Esophagus squamous epithelium (tissue), 4 donors: ENCODE measurements around the gene PSME3.
"Not testable (repeated sequence)": the region's sequence is repeated elsewhere in the genome, so short reads cannot be mapped to it uniquely, and the experiment has no call there.

Experiments used
- POLR2A ChIP-seq, 4 donors: fragments of 450-650 bp; IDR thresholded peaks; one replicate each; pipeline ENCODE4 v1.6.1; 2017; ENCODE audit warnings: antibody characterized with exemption in 4 of 4, mild to moderate bottlenecking in 4 of 4, moderate library complexity in 3 of 4
- TF ChIP-seq, protein P1 (sequence below), 6 experiments: fragments of 450-650 bp in 4 of 6; fragments of 200-600 bp in 2 of 6; sonication (generic) in 2 of 6; IDR thresholded peaks; one replicate each; pipeline ENCODE4 v1.5.1; 2016 to 2019; ENCODE audit warnings: antibody characterized with exemption in 6 of 6, mild to moderate bottlenecking in 4 of 6, moderate library complexity in 4 of 6

DNA sequence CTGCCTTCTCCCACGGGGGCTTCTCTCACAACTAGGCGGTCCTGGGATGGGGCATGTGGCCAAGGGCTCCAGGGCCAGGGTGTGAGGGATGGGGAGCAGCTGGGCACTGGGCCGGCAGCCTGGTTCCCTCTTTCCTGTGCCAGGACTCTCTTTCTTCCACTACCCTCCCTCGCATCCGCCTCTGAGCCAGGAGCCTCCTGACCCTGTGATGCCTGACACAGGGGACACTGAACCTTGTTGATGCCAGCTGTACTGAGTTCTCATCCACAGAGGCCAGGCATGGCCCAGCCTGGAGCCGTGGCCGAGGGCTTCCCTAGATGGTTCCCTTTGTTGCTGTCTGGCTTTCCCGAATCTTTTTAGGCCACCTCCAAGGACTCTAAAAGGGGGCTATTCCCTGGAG lies 23.3 kb downstream of the PSME3 start:
- not testable (repeated sequence) for TF ChIP-seq POLR2A (IDR thresholded peaks at IDR 0.05)
- TF ChIP-seq, protein P1, sequence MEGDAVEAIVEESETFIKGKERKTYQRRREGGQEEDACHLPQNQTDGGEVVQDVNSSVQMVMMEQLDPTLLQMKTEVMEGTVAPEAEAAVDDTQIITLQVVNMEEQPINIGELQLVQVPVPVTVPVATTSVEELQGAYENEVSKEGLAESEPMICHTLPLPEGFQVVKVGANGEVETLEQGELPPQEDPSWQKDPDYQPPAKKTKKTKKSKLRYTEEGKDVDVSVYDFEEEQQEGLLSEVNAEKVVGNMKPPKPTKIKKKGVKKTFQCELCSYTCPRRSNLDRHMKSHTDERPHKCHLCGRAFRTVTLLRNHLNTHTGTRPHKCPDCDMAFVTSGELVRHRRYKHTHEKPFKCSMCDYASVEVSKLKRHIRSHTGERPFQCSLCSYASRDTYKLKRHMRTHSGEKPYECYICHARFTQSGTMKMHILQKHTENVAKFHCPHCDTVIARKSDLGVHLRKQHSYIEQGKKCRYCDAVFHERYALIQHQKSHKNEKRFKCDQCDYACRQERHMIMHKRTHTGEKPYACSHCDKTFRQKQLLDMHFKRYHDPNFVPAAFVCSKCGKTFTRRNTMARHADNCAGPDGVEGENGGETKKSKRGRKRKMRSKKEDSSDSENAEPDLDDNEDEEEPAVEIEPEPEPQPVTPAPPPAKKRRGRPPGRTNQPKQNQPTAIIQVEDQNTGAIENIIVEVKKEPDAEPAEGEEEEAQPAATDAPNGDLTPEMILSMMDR (IDR thresholded peaks at IDR 0.05): not testable (repeated sequence)
